Measurements from ENCODE around the gene NCOR1.
"Not testable (repeated sequence)": the region's sequence is repeated elsewhere in the genome, so short reads cannot be mapped to it uniquely, and the experiment has no call there.

Gene NCOR1

DNA sequence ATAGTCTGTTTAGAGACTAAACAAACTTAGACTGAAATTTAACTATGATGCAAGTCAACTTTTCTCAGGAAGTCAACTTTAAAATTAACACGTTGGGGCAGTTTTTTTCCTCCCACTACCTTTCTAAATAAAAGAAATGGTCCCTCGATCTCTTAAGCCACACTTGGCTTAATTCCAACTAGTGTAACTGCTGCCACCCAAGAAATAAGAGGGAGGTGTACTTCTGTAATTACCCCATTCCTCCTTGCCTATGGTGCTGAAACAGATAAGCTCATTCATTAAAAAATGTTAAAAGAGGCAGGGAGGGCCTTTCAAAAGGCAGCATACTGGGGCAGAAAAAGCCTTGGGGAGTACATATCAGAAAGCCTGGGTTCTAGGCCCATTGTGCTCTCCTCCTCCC is 59.8 kb downstream of the NCOR1 start:
- H3K79me1 ChIP-seq (ENCODE audit: low read depth, low read length): no peaks in the 10 kb centered on the region
- no peak overlapping the region for H3K4ac ChIP-seq (ENCODE audit: low read length)
- no peak overlapping the region for H2BK12ac ChIP-seq (ENCODE audit: low read length)
- H3K27ac ChIP-seq (replicated peaks; ENCODE audit: low read length): no peak overlapping the region
- H4K8ac ChIP-seq (ENCODE audit: low read depth, low read length): no peak overlapping the region
- peaks cover 0 to 5% of the 10 kb centered on the region in 2 donors for H3K4me1 ChIP-seq (ENCODE audit: control insufficient read depth in 2 of 2, insufficient read depth in 1 of 2, low read depth in 1 of 2, low read length in 2 of 2)
- DNase-seq (ENCODE audit: low spot score): no peak
- H3K23ac ChIP-seq (ENCODE audit: low read depth, low read length, poor library complexity): no peak overlapping the region
- H3K18ac ChIP-seq (ENCODE audit: low read length): no peak overlapping the region
- no peak overlapping the region for H3K9ac ChIP-seq (ENCODE audit: low read depth, low read length, poor library complexity)
- H3K14ac ChIP-seq (ENCODE audit: low read length): no peak overlapping the region
- no peak overlapping the region for H3K4me2 ChIP-seq (ENCODE audit: insufficient read depth, low read length, poor library complexity, severe bottlenecking)
- no peak overlapping the region for H2BK120ac ChIP-seq (ENCODE audit: low read depth, low read length)
- no CpG with 5 or more reads among the region's 2 CpGs for WGBS, 2 donors (ENCODE audit: extremely low coverage in 2 of 2, insufficient read length in 2 of 2, insufficient replicate concordance in 1 of 2)
- no peaks in the 10 kb centered on the region for H3K27me3 ChIP-seq (ENCODE audit: control insufficient read depth in 3 of 3, insufficient read depth in 3 of 3, low read depth in 1 of 3, low read length in 3 of 3)
- peaks cover 0 to 5% of the 10 kb centered on the region in 2 donors for H3K9me3 ChIP-seq (replicated peaks in 1 of 2; ENCODE audit: control insufficient read depth in 2 of 2, insufficient read depth in 1 of 2, low read depth in 1 of 2, low read length in 2 of 2)
- no peak overlapping the region for H2BK5ac ChIP-seq (ENCODE audit: low read length)
- no peak overlapping the region for H2AK5ac ChIP-seq (ENCODE audit: low read depth, low read length)
- peaks cover 6 to 83% of the 10 kb centered on the region in 2 donors for H3K36me3 ChIP-seq (replicated peaks in 1 of 2; ENCODE audit: control insufficient read depth in 2 of 2, insufficient read depth in 2 of 2, low read length in 2 of 2)
- no peak overlapping the region for H3K4me3 ChIP-seq (ENCODE audit: low read length in 2 of 2)
- H2BK15ac ChIP-seq (ENCODE audit: low read length): no peak overlapping the region
- H2AFZ ChIP-seq (ENCODE audit: low read length): no peak overlapping the region
- H4K91ac ChIP-seq (ENCODE audit: low read depth, low read length, poor library complexity): no peak overlapping the region

DNA sequence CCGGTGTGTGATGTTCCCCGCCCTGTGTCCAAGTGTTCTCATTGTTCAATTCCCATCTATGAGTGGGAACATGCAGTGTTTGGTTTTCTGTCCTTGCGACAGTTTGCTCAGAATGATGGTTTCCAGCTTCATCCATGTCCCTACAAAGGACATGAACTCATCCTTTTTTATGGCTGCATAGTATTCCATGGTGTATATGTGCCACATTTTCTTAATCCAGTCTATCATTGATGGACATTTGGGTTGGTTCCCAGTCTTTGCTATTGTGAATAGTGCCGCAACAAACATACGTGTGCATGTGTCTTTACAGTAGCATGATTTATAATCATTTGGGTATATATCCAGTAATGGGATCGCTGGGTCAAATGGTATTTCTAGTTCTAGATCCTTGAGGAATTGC is 63.0 kb downstream of the NCOR1 start:
- not testable (repeated sequence) for H3K79me1 ChIP-seq (ENCODE audit: low read depth, low read length); H2AK5ac ChIP-seq (ENCODE audit: low read depth, low read length); H3K14ac ChIP-seq (ENCODE audit: low read length); H3K9me3 ChIP-seq (replicated peaks in 1 of 2; ENCODE audit: control insufficient read depth in 2 of 2, insufficient read depth in 1 of 2, low read depth in 1 of 2, low read length in 2 of 2); H3K4me1 ChIP-seq (ENCODE audit: control insufficient read depth in 2 of 2, insufficient read depth in 1 of 2, low read depth in 1 of 2, low read length in 2 of 2); H3K27me3 ChIP-seq (ENCODE audit: control insufficient read depth in 3 of 3, insufficient read depth in 3 of 3, low read depth in 1 of 3, low read length in 3 of 3); H2BK120ac ChIP-seq (ENCODE audit: low read depth, low read length); H2BK15ac ChIP-seq (ENCODE audit: low read length); H3K9ac ChIP-seq (ENCODE audit: low read depth, low read length, poor library complexity); H3K4ac ChIP-seq (ENCODE audit: low read length); H2AFZ ChIP-seq (ENCODE audit: low read length); H2BK5ac ChIP-seq (ENCODE audit: low read length); DNase-seq (ENCODE audit: low spot score); H4K91ac ChIP-seq (ENCODE audit: low read depth, low read length, poor library complexity); H4K8ac ChIP-seq (ENCODE audit: low read depth, low read length); H3K27ac ChIP-seq (replicated peaks; ENCODE audit: low read length); H3K4me3 ChIP-seq (ENCODE audit: low read length in 2 of 2); H2BK12ac ChIP-seq (ENCODE audit: low read length); H3K4me2 ChIP-seq (ENCODE audit: insufficient read depth, low read length, poor library complexity, severe bottlenecking); H3K18ac ChIP-seq (ENCODE audit: low read length); H3K23ac ChIP-seq (ENCODE audit: low read depth, low read length, poor library complexity)
- H3K36me3 ChIP-seq (replicated peaks in 1 of 2; ENCODE audit: control insufficient read depth in 2 of 2, insufficient read depth in 2 of 2, low read length in 2 of 2): peaks cover 8 to 89% of the 10 kb centered on the region in 2 donors
- no CpG with 5 or more reads among the region's 6 CpGs for WGBS, 2 donors (ENCODE audit: extremely low coverage in 2 of 2, insufficient read length in 2 of 2, insufficient replicate concordance in 1 of 2)

- Histone ChIP-seq H3K27me3 (ENCODE audit: control insufficient read depth in 3 of 3, insufficient read depth in 3 of 3, low read depth in 1 of 3, low read length in 3 of 3) (no peaks in the 10 kb centered on the region), H2AK5ac (ENCODE audit: low read depth, low read length) (no peak overlapping the region), H4K91ac (ENCODE audit: low read depth, low read length, poor library complexity) (no peak overlapping the region), H3K4ac (ENCODE audit: low read length) (no peak overlapping the region), H3K4me1 (ENCODE audit: control insufficient read depth in 2 of 2, insufficient read depth in 1 of 2, low read depth in 1 of 2, low read length in 2 of 2) (no peaks in the 10 kb centered on the region), H2BK12ac (ENCODE audit: low read length) (no peak overlapping the region), H3K14ac (ENCODE audit: low read length) (no peak overlapping the region), H3K23ac (ENCODE audit: low read depth, low read length, poor library complexity) (no peak overlapping the region), H3K27ac (replicated peaks; ENCODE audit: low read length) (no peak overlapping the region), H3K79me1 (ENCODE audit: low read depth, low read length) (no peaks in the 10 kb centered on the region), H3K9ac (ENCODE audit: low read depth, low read length, poor library complexity) (no peak overlapping the region), H3K36me3 (replicated peaks in 1 of 2; ENCODE audit: control insufficient read depth in 2 of 2, insufficient read depth in 2 of 2, low read length in 2 of 2) (peaks cover 8 to 85% of the 10 kb centered on the region in 2 donors), H2AFZ (ENCODE audit: low read length) (no peak overlapping the region), H2BK120ac (ENCODE audit: low read depth, low read length) (no peak overlapping the region), H3K9me3 (replicated peaks in 1 of 2; ENCODE audit: control insufficient read depth in 2 of 2, insufficient read depth in 1 of 2, low read depth in 1 of 2, low read length in 2 of 2) (peaks cover 0 to 5% of the 10 kb centered on the region in 2 donors), H3K4me2 (ENCODE audit: insufficient read depth, low read length, poor library complexity, severe bottlenecking) (no peak overlapping the region), H3K18ac (ENCODE audit: low read length) (no peak overlapping the region), H3K4me3 (ENCODE audit: low read length in 2 of 2) (no peak overlapping the region), H2BK5ac (ENCODE audit: low read length) (no peak overlapping the region), H2BK15ac (ENCODE audit: low read length) (no peak overlapping the region), H4K8ac (ENCODE audit: low read depth, low read length) (no peak overlapping the region)
- no CpG with 5 or more reads among the region's 4 CpGs for WGBS, 2 donors (ENCODE audit: extremely low coverage in 2 of 2, insufficient read length in 2 of 2, insufficient replicate concordance in 1 of 2)
- no peak for DNase-seq (ENCODE audit: low spot score)
These were observed 65.0 kb downstream of the NCOR1 start for GRCh38 chr17:16150251-16150856.

DNA sequence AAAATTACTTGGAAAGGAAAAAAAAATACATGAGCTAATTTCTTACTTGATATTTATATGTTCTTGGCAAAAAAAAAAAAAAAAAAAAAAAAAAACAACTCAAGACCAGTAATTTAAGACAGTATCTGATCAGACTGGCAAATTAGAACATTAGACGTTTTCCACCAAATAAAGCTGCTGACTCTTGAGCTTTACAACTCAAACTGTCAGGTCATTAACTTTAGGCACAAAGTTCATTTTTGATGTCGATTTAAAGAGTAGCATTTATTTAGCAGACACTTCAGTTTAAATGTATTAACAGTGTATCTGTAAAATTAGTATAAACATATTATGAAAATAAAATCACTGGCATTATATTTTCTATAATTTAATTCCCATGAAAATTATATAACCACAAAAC is 66.7 kb downstream of the NCOR1 start:
- H3K4ac ChIP-seq (ENCODE audit: low read length): no peak overlapping the region
- H3K79me1 ChIP-seq (ENCODE audit: low read depth, low read length): peaks cover 2% of the 10 kb centered on the region
- no peak overlapping the region for H2AK5ac ChIP-seq (ENCODE audit: low read depth, low read length)
- H3K9me3 ChIP-seq (replicated peaks in 1 of 2; ENCODE audit: control insufficient read depth in 2 of 2, insufficient read depth in 1 of 2, low read depth in 1 of 2, low read length in 2 of 2): peaks cover 0 to 5% of the 10 kb centered on the region in 2 donors
- no peak overlapping the region for H3K23ac ChIP-seq (ENCODE audit: low read depth, low read length, poor library complexity)
- H3K4me1 ChIP-seq (ENCODE audit: control insufficient read depth in 2 of 2, insufficient read depth in 1 of 2, low read depth in 1 of 2, low read length in 2 of 2): no peaks in the 10 kb centered on the region
- no peaks in the 10 kb centered on the region for H3K27me3 ChIP-seq (ENCODE audit: control insufficient read depth in 3 of 3, insufficient read depth in 3 of 3, low read depth in 1 of 3, low read length in 3 of 3)
- H3K18ac ChIP-seq (ENCODE audit: low read length): no peak overlapping the region
- no peak overlapping the region for H2BK12ac ChIP-seq (ENCODE audit: low read length)
- H3K14ac ChIP-seq (ENCODE audit: low read length): no peak overlapping the region
- no peak overlapping the region for H4K8ac ChIP-seq (ENCODE audit: low read depth, low read length)
- H2BK15ac ChIP-seq (ENCODE audit: low read length): no peak overlapping the region
- H3K27ac ChIP-seq (replicated peaks; ENCODE audit: low read length): no peak overlapping the region
- no peak overlapping the region for H3K4me2 ChIP-seq (ENCODE audit: insufficient read depth, low read length, poor library complexity, severe bottlenecking)
- no peak overlapping the region for H3K9ac ChIP-seq (ENCODE audit: low read depth, low read length, poor library complexity)
- peaks cover 8 to 86% of the 10 kb centered on the region in 2 donors for H3K36me3 ChIP-seq (replicated peaks in 1 of 2; ENCODE audit: control insufficient read depth in 2 of 2, insufficient read depth in 2 of 2, low read length in 2 of 2)
- H2BK5ac ChIP-seq (ENCODE audit: low read length): no peak overlapping the region
- H2AFZ ChIP-seq (ENCODE audit: low read length): no peak overlapping the region
- no peak overlapping the region for H2BK120ac ChIP-seq (ENCODE audit: low read depth, low read length)
- H4K91ac ChIP-seq (ENCODE audit: low read depth, low read length, poor library complexity): no peak overlapping the region
- H3K4me3 ChIP-seq (ENCODE audit: low read length in 2 of 2): no peak overlapping the region
- WGBS, 2 donors (ENCODE audit: extremely low coverage in 2 of 2, insufficient read length in 2 of 2, insufficient replicate concordance in 1 of 2): no CpG with 5 or more reads among the region's 2 CpGs
- no peak for DNase-seq (ENCODE audit: low spot score)
